22Rv1 (cell line): ENCODE measurements around the gene PLA2G4C.
A peak's percentile ranks its signal among the peaks of the same experiment; 100 is the strongest.
"Not testable (repeated sequence)": the region's sequence is repeated elsewhere in the genome, so short reads cannot be mapped to it uniquely, and the experiment has no call there.

ENCODE experiments used
- H3K27ac ChIP-seq: fragments of 450-650 bp; 2 replicates; pipeline ENCODE4 v1.5.1; 2017
- ZFX ChIP-seq: fragments of 450-650 bp; IDR thresholded peaks from 2 replicates; pipeline ENCODE4 v1.6.1; 2017; ENCODE audit warnings: antibody characterized with exemption, borderline replicate concordance
- TF ChIP-seq, protein P1 (sequence below): fragments of 450-650 bp; IDR thresholded peaks from 2 replicates; pipeline ENCODE4 v1.5.1; 2017; ENCODE audit warnings: mild to moderate bottlenecking

Gene PLA2G4C

DNA sequence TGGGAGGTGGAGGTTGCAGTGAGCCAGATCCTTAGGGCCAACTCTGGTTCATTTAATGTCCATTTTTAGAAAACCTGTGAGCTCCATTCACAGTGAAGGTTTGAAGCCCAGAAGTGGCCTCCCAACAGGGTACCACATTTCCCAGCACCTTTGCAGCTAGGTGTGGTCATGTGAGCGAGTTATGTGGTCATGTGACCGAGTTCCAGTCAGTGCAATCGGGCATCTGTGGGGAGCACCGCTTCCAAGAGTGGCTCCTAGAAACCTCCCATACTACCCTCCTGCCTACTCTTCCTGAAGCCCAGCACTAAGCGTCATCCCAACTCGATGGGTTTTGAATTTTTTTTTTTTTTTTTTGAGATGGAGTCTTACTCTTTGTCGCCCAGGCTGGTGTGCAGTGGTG, 663 bp upstream of the PLA2G4C start:
- peak overlapping the region; percentile 88 for H3K27ac ChIP-seq
- TF ChIP-seq, protein P1, sequence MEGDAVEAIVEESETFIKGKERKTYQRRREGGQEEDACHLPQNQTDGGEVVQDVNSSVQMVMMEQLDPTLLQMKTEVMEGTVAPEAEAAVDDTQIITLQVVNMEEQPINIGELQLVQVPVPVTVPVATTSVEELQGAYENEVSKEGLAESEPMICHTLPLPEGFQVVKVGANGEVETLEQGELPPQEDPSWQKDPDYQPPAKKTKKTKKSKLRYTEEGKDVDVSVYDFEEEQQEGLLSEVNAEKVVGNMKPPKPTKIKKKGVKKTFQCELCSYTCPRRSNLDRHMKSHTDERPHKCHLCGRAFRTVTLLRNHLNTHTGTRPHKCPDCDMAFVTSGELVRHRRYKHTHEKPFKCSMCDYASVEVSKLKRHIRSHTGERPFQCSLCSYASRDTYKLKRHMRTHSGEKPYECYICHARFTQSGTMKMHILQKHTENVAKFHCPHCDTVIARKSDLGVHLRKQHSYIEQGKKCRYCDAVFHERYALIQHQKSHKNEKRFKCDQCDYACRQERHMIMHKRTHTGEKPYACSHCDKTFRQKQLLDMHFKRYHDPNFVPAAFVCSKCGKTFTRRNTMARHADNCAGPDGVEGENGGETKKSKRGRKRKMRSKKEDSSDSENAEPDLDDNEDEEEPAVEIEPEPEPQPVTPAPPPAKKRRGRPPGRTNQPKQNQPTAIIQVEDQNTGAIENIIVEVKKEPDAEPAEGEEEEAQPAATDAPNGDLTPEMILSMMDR: no peak
- no peak for TF ChIP-seq ZFX

DNA sequence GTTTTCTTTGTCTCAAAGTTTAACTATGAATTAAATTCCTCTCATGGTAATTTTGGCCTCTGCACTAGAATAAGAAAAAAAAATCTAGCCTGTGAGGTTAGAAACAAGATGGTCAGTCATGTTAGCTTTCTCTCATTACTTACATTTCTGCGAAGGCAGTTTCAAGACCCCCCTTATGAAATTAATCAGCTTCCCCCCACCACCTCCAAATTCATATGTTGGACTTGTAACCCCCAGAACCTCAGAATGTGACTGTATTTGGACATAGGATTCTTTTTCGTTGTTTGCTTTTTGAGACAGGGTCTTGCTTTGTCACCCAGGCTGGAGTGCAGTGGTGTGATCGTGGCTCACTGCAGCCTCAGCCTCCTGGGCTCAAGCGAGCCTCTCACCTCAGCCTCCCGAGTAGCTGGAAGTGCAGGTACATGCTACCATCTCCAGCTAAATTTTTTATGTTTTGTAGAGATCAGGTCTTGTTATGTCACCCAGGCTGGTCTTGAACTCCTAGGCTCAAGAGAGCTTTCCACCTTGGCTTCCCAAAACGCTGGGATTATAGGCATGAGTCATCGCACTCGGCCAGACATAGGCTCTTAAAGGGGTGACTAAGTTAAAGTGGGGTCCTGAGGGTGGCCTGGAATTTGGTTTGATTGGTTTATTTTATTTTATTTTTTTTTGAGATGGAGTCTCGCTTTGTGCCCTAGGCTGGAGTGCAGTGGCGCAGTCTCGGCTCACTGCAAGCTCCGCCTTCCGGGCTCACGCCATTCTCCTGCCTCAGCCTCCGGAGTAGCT, 1.4 kb downstream of the PLA2G4C start:
- H3K27ac ChIP-seq: no peak overlapping the region

DNA sequence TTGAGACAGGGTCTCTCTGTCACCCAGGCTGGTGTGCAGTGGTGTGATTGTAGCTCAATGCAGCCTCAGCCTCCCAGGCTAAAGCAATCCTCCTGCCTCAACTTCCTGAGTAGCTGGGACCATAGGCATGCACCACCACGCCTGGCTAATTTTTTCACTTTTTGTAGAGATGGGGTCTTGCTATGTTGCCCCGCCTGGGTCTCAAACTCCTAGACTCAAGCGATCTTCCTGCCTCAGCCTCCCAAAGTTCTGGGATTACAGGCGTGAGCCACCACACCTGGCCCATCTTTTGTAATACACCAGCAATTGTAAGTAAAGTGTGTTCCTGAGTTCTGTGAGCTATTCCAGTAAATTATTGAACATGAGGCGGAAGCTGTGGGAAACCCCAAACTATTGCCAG, 6.7 kb downstream of the PLA2G4C start:
- no peak overlapping the region for H3K27ac ChIP-seq
- TF ChIP-seq ZFX: no peak

More for the DNA sequence above, 1.4 kb downstream of the PLA2G4C start:
- no peak for TF ChIP-seq ZFX
- TF ChIP-seq, protein P1: no peak

DNA sequence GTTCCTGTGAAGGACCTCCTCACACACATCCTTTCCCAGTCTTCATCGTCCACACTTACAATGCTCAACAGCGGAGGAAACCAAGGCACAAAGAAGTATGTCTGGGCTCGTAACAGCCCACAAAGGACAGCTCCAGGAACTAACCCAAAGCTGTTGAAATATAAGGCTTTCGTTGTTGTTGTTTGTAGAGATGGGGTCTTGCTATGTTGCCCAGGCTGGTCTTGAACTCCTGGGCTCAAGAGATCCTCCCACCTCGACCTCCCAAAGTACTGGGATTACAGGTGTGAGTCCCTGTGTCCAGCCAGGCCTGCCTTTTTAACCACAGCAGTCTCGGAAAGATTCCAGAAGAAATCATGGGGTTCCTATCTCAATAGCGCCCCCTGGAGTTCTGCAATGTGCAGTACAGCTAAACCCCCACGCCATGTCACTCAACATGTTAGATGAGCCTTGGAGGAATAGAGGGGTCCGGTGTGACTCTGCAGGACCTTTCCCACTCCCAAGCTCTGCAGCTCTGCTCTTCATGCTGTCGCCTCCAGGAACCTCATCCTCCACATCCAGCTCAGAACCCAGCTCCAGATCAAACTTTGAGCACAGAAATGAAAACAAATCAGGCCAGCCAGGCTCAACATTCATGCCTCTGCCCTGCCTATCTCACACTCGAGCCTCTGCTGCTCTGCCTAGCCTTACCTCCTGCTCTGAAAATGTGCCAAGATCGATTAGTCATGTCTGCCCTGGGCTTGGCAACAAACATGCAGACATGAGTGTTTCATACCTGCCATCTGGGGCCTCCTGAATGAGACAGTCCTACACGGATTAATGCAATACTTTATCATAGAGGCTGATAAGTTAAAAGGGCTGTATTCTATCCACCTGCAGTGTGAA, 7.5 kb downstream of the PLA2G4C start:
- no peak overlapping the region for H3K27ac ChIP-seq
- TF ChIP-seq ZFX: no peak
- TF ChIP-seq, protein P1: peak; percentile 64

DNA sequence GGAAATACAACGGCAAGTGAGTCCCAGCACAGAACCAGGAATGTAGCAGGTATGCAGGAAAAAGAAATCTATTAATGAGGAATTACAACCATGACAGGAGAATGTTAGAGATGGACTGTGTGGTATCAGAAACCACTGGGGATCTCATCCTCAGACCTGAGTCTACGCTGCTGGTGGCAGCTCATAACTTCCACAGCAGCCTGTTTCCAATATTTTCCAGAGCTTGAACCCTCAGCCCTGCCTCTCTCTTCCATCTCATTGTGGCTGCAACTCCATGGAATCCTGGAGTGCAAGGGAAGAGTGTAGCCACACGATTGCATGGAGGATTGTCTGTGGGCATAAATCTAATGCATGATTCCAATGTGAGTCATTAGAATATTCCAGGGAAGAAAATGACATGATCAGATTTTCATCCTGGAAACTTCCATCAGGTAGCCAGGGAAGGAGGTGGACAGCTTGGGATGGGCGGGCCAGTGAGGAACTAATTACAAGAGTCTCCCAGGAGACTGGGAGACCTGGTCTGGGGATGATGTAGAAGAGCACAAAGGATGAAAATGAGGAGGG, 14.9 kb downstream of the PLA2G4C start:
- H3K27ac ChIP-seq: no peak overlapping the region
- TF ChIP-seq ZFX: no peak
- TF ChIP-seq, protein P1: no peak

DNA sequence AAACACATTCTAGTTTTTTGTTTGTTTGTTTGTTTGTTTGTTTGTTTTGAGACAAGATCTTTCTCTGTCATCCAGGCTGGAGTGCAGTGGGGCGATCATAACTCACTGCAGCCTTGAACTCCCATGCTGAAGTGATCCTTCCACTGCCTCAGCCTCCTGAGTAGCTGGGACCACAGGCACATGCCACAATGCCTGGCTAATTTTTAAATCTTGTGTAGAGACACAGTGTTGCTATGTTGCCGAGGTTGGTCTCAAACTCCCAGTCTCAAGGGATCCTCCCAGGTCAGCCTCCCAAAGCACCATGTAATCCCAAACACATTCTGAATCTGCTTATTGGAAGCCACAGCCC, 15.8 kb downstream of the PLA2G4C start:
- H3K27ac ChIP-seq: no peak overlapping the region
- TF ChIP-seq, protein P1: no peak
- no peak for TF ChIP-seq ZFX

DNA sequence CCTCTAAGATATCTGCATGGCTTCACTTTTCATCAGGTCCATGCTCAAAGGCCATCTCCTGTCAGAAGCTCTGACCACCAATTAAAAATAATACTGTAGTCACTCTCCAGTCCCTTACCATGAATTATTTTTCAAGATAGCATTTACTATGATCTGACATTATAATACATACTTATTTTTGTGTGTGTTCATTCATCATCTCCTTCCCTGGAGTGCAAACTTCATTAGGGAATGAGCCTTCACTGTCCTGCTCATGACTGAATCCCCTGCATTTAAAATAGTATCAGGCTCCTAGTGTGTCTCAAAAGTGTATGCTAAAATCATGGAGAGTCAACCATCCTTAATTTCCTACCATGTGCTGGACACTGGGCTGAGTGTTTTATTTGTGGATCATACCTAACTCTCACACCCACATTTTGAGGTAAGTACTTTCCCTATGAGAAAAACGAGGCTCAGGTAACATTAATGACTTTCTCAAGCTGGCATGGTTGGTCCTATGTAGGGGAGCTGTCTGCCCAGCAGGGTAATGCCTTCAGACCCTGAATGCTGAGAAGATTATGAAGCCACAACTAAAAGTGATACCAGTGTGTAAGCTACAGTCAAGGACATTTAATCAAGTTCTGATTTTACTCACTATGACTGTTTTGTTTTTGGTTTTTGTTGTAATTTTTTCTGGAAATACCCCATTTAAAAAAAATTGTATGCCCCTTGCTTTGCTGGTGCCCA, 16.3 kb downstream of the PLA2G4C start:
- TF ChIP-seq, protein P1: no peak
- no peak for TF ChIP-seq ZFX
- H3K27ac ChIP-seq: no peak overlapping the region

DNA sequence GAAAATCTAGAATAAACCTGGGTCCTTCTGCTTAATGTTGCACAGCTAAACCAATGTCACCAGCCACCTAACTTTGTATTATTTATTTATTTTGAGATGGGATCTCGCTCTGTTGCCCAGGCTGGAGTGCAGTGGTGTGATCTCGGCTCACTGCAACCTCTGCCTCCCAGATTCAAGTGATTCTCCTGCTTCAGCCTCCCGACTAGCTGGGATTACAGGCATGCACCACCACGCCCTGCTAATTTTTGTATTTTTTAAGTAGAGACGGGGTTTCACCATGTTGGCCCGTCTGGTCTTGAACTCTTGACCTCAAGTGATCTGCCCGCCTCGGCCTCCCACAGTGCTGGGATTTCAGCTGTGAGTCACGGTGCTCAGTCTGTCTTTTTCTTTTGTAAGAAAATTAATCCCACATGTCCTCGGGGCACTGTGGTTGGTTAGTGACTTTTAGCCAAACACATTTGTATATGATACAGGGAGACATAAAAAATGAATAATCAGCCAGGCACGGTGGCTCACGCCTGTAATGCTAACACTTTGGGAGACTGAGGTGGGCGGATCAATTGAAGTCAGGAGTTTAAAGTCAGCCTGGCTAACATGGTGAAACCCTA, 19.4 kb downstream of the PLA2G4C start:
- not testable (repeated sequence) for H3K27ac ChIP-seq
